ENCODE results near the gene LCN12.

The LCN12 gene

DNA sequence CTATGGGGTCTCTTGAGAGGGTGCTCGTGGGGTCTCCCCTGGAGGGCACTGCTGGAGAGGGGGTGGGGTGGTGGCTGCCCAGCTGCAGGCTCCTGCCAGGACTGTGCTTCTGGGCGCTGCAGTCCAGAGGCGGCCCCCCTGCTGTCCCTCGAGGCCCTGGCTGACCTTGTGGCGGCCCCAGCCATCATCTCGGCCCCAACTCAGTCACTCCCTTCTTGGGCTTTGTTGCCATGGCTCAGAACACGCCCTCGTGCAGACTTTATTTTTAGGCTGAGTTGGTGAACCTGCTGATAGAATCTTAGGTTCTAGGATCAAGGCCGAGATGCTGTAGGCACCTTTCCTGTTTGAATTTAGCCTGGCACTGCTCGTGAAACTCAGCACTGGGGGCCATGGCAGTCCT, 30.4 kb upstream of the LCN12 start:
- H3K18ac ChIP-seq (ENCODE audit: low read length): no peak overlapping the region
- H3K4me1 ChIP-seq (ENCODE audit: control insufficient read depth in 2 of 2, insufficient read depth in 1 of 2, low read depth in 1 of 2, low read length in 2 of 2): no peaks in the 10 kb centered on the region
- H2BK120ac ChIP-seq (ENCODE audit: low read depth, low read length): no peak overlapping the region
- no CpG with 5 or more reads among the region's 10 CpGs for WGBS, 2 donors (ENCODE audit: extremely low coverage in 2 of 2, insufficient read length in 2 of 2, insufficient replicate concordance in 1 of 2)
- H3K14ac ChIP-seq (ENCODE audit: low read length): no peak overlapping the region
- no peak overlapping the region for H3K4me3 ChIP-seq (ENCODE audit: low read length in 2 of 2)
- DNase-seq (ENCODE audit: low spot score): no peak
- no peak overlapping the region for H2BK5ac ChIP-seq (ENCODE audit: low read length)
- H3K23ac ChIP-seq (ENCODE audit: low read depth, low read length, poor library complexity): peak overlapping the region; percentile 43
- no peak overlapping the region for H2AFZ ChIP-seq (ENCODE audit: low read length)
- H3K4ac ChIP-seq (ENCODE audit: low read length): no peak overlapping the region
- peaks cover 51 to 84% of the 10 kb centered on the region in 2 donors for H3K36me3 ChIP-seq (replicated peaks in 1 of 2; ENCODE audit: control insufficient read depth in 2 of 2, insufficient read depth in 2 of 2, low read length in 2 of 2)
- H4K91ac ChIP-seq (ENCODE audit: low read depth, low read length, poor library complexity): no peak overlapping the region
- no peak overlapping the region for H2BK15ac ChIP-seq (ENCODE audit: low read length)
- H3K4me2 ChIP-seq (ENCODE audit: insufficient read depth, low read length, poor library complexity, severe bottlenecking): no peak overlapping the region
- H4K8ac ChIP-seq (ENCODE audit: low read depth, low read length): no peak overlapping the region
- H3K9me3 ChIP-seq (replicated peaks in 1 of 2; ENCODE audit: control insufficient read depth in 2 of 2, insufficient read depth in 1 of 2, low read depth in 1 of 2, low read length in 2 of 2): no peaks in the 10 kb centered on the region
- no peak overlapping the region for H2BK12ac ChIP-seq (ENCODE audit: low read length)
- no peak overlapping the region for H3K9ac ChIP-seq (ENCODE audit: low read depth, low read length, poor library complexity)
- no peaks in the 10 kb centered on the region for H3K27me3 ChIP-seq (ENCODE audit: control insufficient read depth in 3 of 3, insufficient read depth in 3 of 3, low read depth in 1 of 3, low read length in 3 of 3)
- H3K27ac ChIP-seq (replicated peaks; ENCODE audit: low read length): no peak overlapping the region
- no peak overlapping the region for H2AK5ac ChIP-seq (ENCODE audit: low read depth, low read length)
- peaks cover 5% of the 10 kb centered on the region for H3K79me1 ChIP-seq (ENCODE audit: low read depth, low read length)

DNA sequence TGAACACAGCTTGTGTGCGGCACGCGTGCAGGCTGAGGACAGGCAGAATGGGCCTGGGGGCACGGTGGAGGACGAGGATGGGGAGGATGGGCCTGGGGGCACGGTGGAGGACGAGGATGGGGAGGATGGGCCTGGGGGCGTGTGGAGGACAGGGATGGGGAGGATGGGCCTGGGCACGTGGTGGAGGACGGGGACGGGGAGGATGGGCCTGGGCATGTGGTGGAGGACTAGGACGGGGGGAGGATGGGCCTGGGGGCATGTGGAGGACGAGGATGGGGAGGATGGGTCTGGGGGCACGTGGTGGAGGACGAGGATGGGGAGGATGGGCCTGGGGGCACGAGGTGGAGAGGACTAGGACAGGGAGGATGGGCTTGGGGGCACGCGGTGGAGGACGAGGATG, 29.5 kb upstream of the LCN12 start:
- Histone ChIP-seq H2BK15ac (ENCODE audit: low read length) (no peak overlapping the region), H3K27ac (replicated peaks; ENCODE audit: low read length) (no peak overlapping the region), H4K91ac (ENCODE audit: low read depth, low read length, poor library complexity) (no peak overlapping the region), H3K79me1 (ENCODE audit: low read depth, low read length) (peaks cover 5% of the 10 kb centered on the region), H2BK5ac (ENCODE audit: low read length) (no peak overlapping the region), H3K27me3 (ENCODE audit: control insufficient read depth in 3 of 3, insufficient read depth in 3 of 3, low read depth in 1 of 3, low read length in 3 of 3) (no peaks in the 10 kb centered on the region), H3K4ac (ENCODE audit: low read length) (no peak overlapping the region), H2BK120ac (ENCODE audit: low read depth, low read length) (no peak overlapping the region), H3K14ac (ENCODE audit: low read length) (peak overlapping the region; percentile 56), H3K9ac (ENCODE audit: low read depth, low read length, poor library complexity) (peak overlapping the region; percentile 44), H3K18ac (ENCODE audit: low read length) (no peak overlapping the region), H3K4me2 (ENCODE audit: insufficient read depth, low read length, poor library complexity, severe bottlenecking) (no peak overlapping the region), H2AK5ac (ENCODE audit: low read depth, low read length) (no peak overlapping the region), H3K4me1 (ENCODE audit: control insufficient read depth in 2 of 2, insufficient read depth in 1 of 2, low read depth in 1 of 2, low read length in 2 of 2) (no peaks in the 10 kb centered on the region), H3K36me3 (replicated peaks in 1 of 2; ENCODE audit: control insufficient read depth in 2 of 2, insufficient read depth in 2 of 2, low read length in 2 of 2) (peaks cover 50 to 84% of the 10 kb centered on the region in 2 donors), H2BK12ac (ENCODE audit: low read length) (no peak overlapping the region), H3K4me3 (ENCODE audit: low read length in 2 of 2) (no peak overlapping the region), H3K23ac (ENCODE audit: low read depth, low read length, poor library complexity) (peak overlapping the region; percentile 18), H3K9me3 (replicated peaks in 1 of 2; ENCODE audit: control insufficient read depth in 2 of 2, insufficient read depth in 1 of 2, low read depth in 1 of 2, low read length in 2 of 2) (no peaks in the 10 kb centered on the region), H2AFZ (ENCODE audit: low read length) (no peak overlapping the region), H4K8ac (ENCODE audit: low read depth, low read length) (no peak overlapping the region)
- no peak for DNase-seq (ENCODE audit: low spot score)
- WGBS, 2 donors (ENCODE audit: extremely low coverage in 2 of 2, insufficient read length in 2 of 2, insufficient replicate concordance in 1 of 2): no CpG with 5 or more reads among the region's 19 CpGs

DNA sequence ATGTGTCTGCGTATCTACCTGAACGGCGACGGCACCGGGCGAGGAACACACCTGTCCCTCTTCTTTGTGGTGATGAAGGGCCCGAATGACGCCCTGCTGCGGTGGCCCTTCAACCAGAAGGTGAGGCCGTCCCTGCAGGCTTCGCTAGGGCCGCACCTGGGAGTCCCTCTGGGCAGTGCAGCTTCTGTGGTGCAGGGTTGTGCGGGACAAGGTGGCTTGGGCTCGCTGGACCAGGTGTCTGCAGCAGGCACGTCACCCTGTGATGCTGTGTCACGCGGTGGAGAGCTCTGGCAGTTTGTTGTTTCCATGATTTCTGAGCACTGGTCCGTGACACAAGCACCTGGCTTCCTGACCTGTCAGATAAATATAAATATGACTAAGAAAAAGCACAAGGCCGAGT, 28.2 kb upstream of the LCN12 start:
- Histone ChIP-seq H4K91ac (ENCODE audit: low read depth, low read length, poor library complexity) (no peak overlapping the region), H3K36me3 (replicated peaks in 1 of 2; ENCODE audit: control insufficient read depth in 2 of 2, insufficient read depth in 2 of 2, low read length in 2 of 2) (peaks cover 47 to 85% of the 10 kb centered on the region in 2 donors), H4K8ac (ENCODE audit: low read depth, low read length) (no peak overlapping the region), H2AFZ (ENCODE audit: low read length) (no peak overlapping the region), H3K4me3 (ENCODE audit: low read length in 2 of 2) (no peak overlapping the region), H3K4me2 (ENCODE audit: insufficient read depth, low read length, poor library complexity, severe bottlenecking) (no peak overlapping the region), H3K9me3 (replicated peaks in 1 of 2; ENCODE audit: control insufficient read depth in 2 of 2, insufficient read depth in 1 of 2, low read depth in 1 of 2, low read length in 2 of 2) (no peaks in the 10 kb centered on the region), H3K27ac (replicated peaks; ENCODE audit: low read length) (no peak overlapping the region), H3K4me1 (ENCODE audit: control insufficient read depth in 2 of 2, insufficient read depth in 1 of 2, low read depth in 1 of 2, low read length in 2 of 2) (no peaks in the 10 kb centered on the region), H2BK120ac (ENCODE audit: low read depth, low read length) (no peak overlapping the region), H3K23ac (ENCODE audit: low read depth, low read length, poor library complexity) (peak overlapping the region; percentile 73), H3K27me3 (ENCODE audit: control insufficient read depth in 3 of 3, insufficient read depth in 3 of 3, low read depth in 1 of 3, low read length in 3 of 3) (no peaks in the 10 kb centered on the region), H2BK5ac (ENCODE audit: low read length) (no peak overlapping the region), H3K4ac (ENCODE audit: low read length) (no peak overlapping the region), H2BK15ac (ENCODE audit: low read length) (no peak overlapping the region), H3K9ac (ENCODE audit: low read depth, low read length, poor library complexity) (no peak overlapping the region), H2BK12ac (ENCODE audit: low read length) (no peak overlapping the region), H3K14ac (ENCODE audit: low read length) (no peak overlapping the region), H3K18ac (ENCODE audit: low read length) (peak overlapping the region; percentile 48), H3K79me1 (ENCODE audit: low read depth, low read length) (peaks cover 3% of the 10 kb centered on the region), H2AK5ac (ENCODE audit: low read depth, low read length) (no peak overlapping the region)
- no peak for DNase-seq (ENCODE audit: low spot score)
- WGBS, 2 donors (ENCODE audit: extremely low coverage in 2 of 2, insufficient read length in 2 of 2, insufficient replicate concordance in 1 of 2): no CpG with 5 or more reads among the region's 19 CpGs

DNA sequence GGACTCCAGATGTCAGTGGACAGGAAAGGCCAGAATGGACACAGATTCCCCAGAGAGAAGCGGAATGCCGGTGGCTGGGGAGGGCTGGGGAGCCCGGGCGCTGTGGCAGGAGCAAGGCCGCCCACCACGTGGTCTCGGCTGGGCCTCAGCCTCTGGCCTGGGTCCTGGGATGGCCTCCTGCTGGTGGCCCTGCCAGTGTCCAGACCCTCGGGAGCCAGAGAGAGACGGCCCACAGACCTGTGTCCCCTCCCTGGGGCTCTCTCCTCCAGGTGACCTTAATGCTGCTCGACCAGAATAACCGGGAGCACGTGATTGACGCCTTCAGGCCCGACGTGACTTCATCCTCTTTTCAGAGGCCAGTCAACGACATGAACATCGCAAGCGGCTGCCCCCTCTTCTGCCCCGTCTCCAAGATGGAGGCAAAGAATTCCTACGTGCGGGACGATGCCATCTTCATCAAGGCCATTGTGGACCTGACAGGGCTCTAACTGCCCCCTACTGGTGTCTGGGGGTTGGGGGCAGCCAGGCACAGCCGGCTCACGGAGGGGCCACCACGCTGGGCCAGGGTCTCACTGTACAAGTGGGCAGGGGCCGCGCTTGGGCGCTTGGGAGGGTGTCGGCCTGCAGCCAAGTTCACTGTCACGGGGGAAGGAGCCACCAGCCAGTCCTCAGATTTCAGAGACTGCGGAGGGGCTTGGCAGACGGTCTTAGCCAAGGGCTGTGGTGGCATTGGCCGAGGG, 26.5 kb upstream of the LCN12 start:
- DNase-seq (ENCODE audit: low spot score): no peak
- H3K27me3 ChIP-seq (ENCODE audit: control insufficient read depth in 3 of 3, insufficient read depth in 3 of 3, low read depth in 1 of 3, low read length in 3 of 3): no peaks in the 10 kb centered on the region
- WGBS, 2 donors (ENCODE audit: extremely low coverage in 2 of 2, insufficient read length in 2 of 2, insufficient replicate concordance in 1 of 2): no CpG with 5 or more reads among the region's 33 CpGs

More for the DNA sequence above, 26.5 kb upstream of the LCN12 start:
- Histone ChIP-seq H3K36me3 (replicated peaks in 1 of 2; ENCODE audit: control insufficient read depth in 2 of 2, insufficient read depth in 2 of 2, low read length in 2 of 2) (peaks cover 38 to 81% of the 10 kb centered on the region in 2 donors), H3K9ac (ENCODE audit: low read depth, low read length, poor library complexity) (no peak overlapping the region), H3K23ac (ENCODE audit: low read depth, low read length, poor library complexity) (no peak overlapping the region), H3K4ac (ENCODE audit: low read length) (no peak overlapping the region), H4K91ac (ENCODE audit: low read depth, low read length, poor library complexity) (no peak overlapping the region), H2AFZ (ENCODE audit: low read length) (no peak overlapping the region), H3K14ac (ENCODE audit: low read length) (no peak overlapping the region), H2BK5ac (ENCODE audit: low read length) (no peak overlapping the region), H3K18ac (ENCODE audit: low read length) (no peak overlapping the region), H2BK15ac (ENCODE audit: low read length) (no peak overlapping the region), H2BK120ac (ENCODE audit: low read depth, low read length) (no peak overlapping the region), H3K9me3 (replicated peaks in 1 of 2; ENCODE audit: control insufficient read depth in 2 of 2, insufficient read depth in 1 of 2, low read depth in 1 of 2, low read length in 2 of 2) (no peaks in the 10 kb centered on the region), H3K27ac (replicated peaks; ENCODE audit: low read length) (no peak overlapping the region), H2BK12ac (ENCODE audit: low read length) (no peak overlapping the region), H3K4me3 (ENCODE audit: low read length in 2 of 2) (no peak overlapping the region), H2AK5ac (ENCODE audit: low read depth, low read length) (no peak overlapping the region), H4K8ac (ENCODE audit: low read depth, low read length) (no peak overlapping the region), H3K4me2 (ENCODE audit: insufficient read depth, low read length, poor library complexity, severe bottlenecking) (no peak overlapping the region), H3K4me1 (ENCODE audit: control insufficient read depth in 2 of 2, insufficient read depth in 1 of 2, low read depth in 1 of 2, low read length in 2 of 2) (no peaks in the 10 kb centered on the region), H3K79me1 (ENCODE audit: low read depth, low read length) (peaks cover 3% of the 10 kb centered on the region)
